Stimulated activated CD4-positive, alpha-beta T cell treated with anti-CD3 and anti-CD28 coated beads, Interleukin-1b, Interleukin-23, amount 100 ng/mL, for 1 hour (primary cell): ENCODE measurements around the gene ZHX3.

Source experiments
- DNase-seq, 2 donors: peaks; one replicate each; pipeline ENCODE4 v3.0.0-alpha.2; 2020; ENCODE audit warnings: low read depth in 2 of 2

Gene ZHX3

GRCh38 chr20:41191562-41192500 lies 125.7 kb downstream of the ZHX3 start:
- no peak for DNase-seq

GRCh38 chr20:41187668-41188067 lies 129.9 kb downstream of the ZHX3 start:
- DNase-seq: no peak

- DNase-seq: no peak
These were observed 132.3 kb downstream of the ZHX3 start for GRCh38 chr20:41185013-41185757.

GRCh38 chr20:41183831-41184230 lies 133.7 kb downstream of the ZHX3 start:
- DNase-seq: no peak

GRCh38 chr20:41183391-41183790 lies 134.1 kb downstream of the ZHX3 start:
- no peak for DNase-seq

GRCh38 chr20:41182296-41183212 lies 135.0 kb downstream of the ZHX3 start:
- DNase-seq: no peak

- no peak for DNase-seq
These were observed 136.0 kb downstream of the ZHX3 start for GRCh38 chr20:41181567-41181966.

GRCh38 chr20:41180599-41181333 lies 136.8 kb downstream of the ZHX3 start:
- no peak for DNase-seq

- no peak for DNase-seq
These were observed 137.6 kb downstream of the ZHX3 start for GRCh38 chr20:41179961-41180360.

GRCh38 chr20:41178904-41179432 lies 138.6 kb downstream of the ZHX3 start:
- DNase-seq: no peak

GRCh38 chr20:41178495-41178894 lies 139.0 kb downstream of the ZHX3 start:
- no peak for DNase-seq

- DNase-seq: no peak
These were observed 139.9 kb downstream of the ZHX3 start for GRCh38 chr20:41177636-41178035.

GRCh38 chr20:41176711-41177552 lies 140.6 kb downstream of the ZHX3 start:
- DNase-seq: no peak

- DNase-seq: no peak
These were observed 141.7 kb downstream of the ZHX3 start for GRCh38 chr20:41175727-41176330.

GRCh38 chr20:41175201-41175651 lies 142.3 kb downstream of the ZHX3 start:
- no peak for DNase-seq

- no peak for DNase-seq
These were observed 142.7 kb downstream of the ZHX3 start for GRCh38 chr20:41174782-41175181.

- DNase-seq: no peak
These were observed 143.2 kb downstream of the ZHX3 start for GRCh38 chr20:41174373-41174772.

- DNase-seq: no peak
These were observed 143.7 kb downstream of the ZHX3 start for GRCh38 chr20:41173791-41174341.

GRCh38 chr20:41173161-41173721 lies 144.3 kb downstream of the ZHX3 start:
- DNase-seq: peak; percentile 23 to 62
